ENCODE measurements around the gene ADARB2.
"Not testable (repeated sequence)": the region's sequence is repeated elsewhere in the genome, so short reads cannot be mapped to it uniquely, and the experiment has no call there.

ADARB2 gene

DNA sequence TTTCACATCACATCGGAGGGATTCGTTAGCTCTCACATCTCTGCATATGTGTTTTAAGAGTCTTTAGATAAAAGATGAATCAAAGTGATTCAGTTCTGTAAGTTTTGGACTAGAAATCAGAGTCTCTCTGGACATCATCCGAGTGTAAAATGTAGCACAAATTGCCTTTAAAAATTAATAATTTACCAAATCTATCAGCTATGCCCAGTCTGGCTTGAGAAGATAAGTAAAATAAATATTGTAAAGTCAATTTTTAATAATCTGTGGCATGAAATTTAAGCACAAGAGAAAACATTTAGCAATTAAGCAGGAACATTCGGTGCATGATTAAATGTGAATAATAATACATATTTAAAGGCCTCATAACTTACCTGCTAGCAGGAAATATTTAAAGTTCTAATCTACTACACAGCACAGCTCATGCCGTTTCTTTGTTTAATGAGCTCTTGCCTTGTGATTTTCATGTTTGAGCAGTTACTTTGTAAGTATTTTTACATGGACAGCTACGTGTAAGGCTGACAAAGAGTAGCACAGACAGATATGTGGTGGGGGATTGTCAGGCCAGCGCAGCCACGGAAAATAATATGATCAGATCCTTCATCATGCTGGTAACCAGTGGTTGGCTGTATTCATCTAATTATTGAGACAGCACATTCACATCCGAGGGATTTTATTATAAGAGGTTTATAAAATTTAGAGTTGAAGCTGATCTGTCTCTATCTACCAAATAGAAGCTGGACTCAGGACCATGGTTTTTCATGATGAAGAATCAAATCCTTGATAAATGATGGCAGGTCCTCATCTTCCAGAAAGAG lies 317.3 kb downstream of the ADARB2 start:
- FAIRE-seq = no peak
- DNase-seq (ENCODE audit: insufficient read length, low spot score) = no peak

DNA sequence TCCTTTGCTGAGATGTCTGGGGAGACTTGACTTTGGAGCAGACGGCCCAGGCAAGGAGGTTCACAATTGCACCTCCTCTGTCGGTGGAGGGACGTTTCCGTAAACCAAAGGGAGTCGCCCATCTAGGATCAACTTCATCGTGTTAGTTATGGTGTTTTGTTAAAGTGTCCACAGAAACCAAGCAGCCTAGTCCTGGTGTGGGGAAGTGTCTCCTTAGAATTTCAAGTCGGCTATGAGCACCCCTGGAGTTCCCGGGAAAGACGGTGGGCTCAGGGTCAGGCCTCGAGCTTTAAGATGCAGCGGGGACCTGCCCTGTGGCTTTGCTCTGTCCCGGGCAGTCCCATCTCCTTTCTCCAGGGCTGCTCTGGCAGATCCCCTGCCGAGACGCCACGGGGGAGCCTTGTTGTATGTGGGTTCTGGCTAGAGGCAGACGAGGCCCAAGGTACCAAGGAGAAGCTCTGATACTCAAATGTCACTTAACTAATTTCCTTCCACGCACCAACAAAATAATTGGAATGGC lies 319.2 kb downstream of the ADARB2 start:
- DNase-seq (ENCODE audit: insufficient read length, low spot score) (no peak), FAIRE-seq (no peak)

DNA sequence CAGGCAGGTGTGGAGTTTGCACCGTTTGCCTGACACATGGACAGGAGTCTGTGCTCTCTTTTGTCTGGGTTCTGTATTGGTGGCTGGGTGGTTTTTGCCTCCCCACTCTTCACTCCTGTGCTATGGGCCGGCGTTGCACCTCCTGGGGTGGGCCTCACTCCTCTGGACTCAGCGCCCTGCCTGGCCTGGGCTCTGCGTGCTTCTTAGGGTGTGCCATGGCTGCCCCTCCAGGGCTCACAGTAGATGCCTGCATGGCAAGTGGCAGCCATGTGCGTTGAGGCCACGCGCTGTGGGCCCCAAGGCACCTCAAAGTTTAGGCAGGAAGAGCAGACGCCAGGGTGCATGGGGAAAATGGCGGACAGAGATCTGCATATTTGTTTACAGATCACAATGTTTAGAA lies 319.8 kb downstream of the ADARB2 start:
- no peak for FAIRE-seq
- no peak for DNase-seq (ENCODE audit: insufficient read length, low spot score)

DNA sequence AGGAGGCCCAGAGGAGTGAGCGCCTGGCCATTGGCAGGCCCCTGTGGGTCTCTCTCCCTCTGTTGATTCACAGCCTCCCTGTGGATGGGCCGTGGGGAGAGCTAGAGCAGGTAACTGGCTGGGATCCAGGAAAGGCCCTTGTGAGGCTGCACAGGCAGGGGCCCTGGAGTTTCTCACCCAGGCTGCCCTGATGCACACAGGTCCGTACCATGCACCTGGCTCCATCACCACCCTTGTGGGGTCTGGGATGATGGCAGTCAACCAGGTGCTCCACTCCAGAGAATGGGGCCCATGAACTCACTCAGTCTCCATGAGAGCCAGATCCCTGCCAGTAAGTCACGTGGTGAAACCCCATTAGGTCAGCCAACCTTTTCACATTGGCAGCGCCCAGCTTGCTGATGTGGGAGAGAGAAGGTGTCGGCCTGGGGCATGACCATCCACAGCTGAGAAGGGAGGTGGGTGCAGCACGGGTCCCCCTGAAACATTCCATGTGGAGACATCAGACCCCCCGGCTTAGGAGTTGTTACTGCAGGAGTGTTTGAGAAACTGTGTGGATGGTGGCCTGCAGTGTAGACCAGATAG lies 320.8 kb downstream of the ADARB2 start:
- FAIRE-seq (no peak), DNase-seq (ENCODE audit: insufficient read length, low spot score) (no peak)

DNA sequence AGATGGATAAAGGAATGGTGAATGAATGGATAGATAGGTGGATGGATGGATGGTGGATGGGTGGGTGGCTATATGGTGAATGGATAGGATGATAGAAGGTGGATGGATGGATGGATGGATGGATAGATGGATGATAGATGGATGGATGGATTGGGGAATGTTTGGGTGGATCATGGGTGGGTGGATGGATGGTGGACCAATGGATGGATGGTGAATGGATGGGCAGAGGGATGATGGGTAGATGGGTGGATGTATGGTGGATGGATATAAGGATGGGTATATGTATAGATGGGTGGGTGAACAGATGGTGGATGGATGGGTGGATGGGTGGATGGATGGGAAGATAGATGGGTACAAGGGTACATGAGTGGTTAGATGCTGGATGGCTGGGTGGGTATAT lies 322.4 kb downstream of the ADARB2 start:
- DNase-seq (ENCODE audit: insufficient read length, low spot score) (no peak), FAIRE-seq (no peak)

DNA sequence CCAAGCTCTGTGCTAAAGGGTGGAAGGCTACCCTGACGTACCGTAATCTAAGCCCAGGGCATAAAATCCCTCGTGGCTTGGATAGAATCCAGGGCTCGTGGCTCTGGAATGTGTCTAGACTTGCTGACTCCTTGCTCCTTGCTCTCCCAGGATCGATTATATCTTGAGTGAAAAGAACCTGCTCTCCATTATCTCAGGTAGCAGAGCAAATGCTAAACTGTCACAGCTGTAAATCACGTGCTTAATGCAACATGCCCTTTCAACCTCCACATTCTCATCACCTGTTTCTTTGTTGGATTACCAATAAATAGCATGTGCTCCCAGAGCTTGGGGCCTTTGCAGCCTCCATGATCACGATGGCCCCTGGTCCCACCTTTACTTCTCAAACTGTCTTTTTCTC lies 323.0 kb downstream of the ADARB2 start:
- not testable (repeated sequence) for DNase-seq (ENCODE audit: insufficient read length, low spot score); FAIRE-seq

DNA sequence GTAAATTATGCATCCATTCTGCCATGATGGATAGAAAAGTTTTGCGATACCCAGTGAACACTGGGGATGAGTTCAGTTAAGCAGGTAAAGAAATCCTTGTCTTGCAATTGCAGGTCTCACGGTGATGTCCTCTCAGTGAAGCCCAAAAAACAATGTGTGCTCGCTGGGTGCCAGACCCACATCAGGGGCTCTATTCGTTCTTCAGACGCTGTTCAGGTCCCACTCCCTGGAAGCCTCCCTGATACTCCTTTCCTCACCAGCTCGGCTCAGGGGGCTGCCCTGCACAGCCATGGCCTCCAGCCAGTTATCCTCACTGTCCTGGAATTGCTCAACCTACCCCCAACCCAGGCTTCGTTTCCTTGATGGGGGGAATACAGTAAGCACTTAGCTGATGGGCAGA lies 323.5 kb downstream of the ADARB2 start:
- DNase-seq (ENCODE audit: insufficient read length, low spot score) (no peak), FAIRE-seq (no peak)

DNA sequence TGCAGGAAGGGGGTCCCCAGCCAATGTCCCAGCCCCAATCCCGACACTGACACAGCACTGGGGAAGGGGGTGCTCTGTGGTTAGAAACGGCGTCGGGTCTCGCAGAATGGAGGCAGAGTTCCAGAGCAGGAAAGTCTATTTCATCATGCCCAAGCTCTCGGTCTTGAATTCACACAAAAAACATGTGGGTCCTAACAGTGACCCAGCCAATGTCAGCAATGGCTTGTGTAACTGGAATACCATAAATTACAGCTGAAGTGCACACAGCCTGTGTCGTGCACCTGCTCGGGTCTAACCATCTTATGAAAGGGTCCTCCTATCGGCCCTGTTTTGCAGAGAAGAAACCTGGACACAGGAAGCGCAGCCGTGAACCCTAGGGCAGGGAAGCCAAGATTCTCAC lies 324.1 kb downstream of the ADARB2 start:
- DNase-seq (ENCODE audit: insufficient read length, low spot score) (no peak), FAIRE-seq (no peak)

DNA sequence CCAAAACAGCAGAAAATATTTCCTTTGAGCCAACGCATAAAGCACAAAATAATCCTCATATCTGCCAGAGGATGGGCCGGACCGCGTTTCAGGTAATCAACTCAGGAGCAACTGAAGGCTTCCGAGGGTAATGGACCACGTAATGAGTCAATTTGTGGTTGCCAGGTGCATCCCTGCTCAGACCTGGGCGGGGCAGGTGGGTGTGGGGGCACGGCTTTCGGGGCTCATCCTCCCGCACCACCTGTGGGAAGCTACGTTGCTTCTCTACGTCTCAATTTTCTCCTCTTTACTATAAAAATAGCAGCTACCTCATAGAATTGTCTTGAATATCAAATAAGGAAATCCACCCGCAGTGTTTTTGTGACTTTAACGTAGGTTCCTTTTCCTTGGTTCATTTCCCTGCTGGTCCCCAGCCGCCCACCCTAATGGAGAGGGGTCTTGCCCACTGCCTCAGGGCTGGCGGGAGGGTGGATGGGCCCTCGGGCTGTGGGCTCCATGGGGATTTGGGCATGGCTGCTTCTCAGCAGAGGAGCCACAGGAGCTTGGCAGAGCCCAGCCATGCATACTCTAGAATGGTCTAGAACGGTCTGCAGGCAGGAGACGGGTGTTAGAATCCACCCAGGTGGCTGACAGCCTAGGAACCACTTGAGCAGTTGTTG lies 324.7 kb downstream of the ADARB2 start:
- FAIRE-seq (no peak), DNase-seq (ENCODE audit: insufficient read length, low spot score) (no peak)

DNA sequence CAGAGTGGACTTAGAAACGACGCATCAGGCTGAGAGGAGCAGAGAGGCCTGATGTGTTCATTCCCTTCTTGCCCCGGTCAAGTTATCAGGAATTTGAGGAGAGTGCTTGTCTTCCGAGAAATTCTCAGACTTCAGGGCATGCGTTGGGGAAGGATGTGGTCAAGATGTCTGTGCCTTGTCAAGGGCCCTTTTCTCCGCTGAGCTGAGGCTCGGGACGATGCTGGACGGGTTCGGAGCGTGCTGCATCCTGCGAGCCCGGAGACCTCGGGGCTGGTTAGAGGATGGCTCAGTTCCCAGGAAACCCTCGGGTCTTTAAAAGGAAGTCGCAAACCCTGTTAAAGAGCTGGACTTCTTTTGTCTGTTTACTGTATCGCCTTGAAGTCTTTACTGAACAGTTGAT lies 325.4 kb downstream of the ADARB2 start:
- DNase-seq (ENCODE audit: insufficient read length, low spot score) (no peak), FAIRE-seq (no peak)

DNA sequence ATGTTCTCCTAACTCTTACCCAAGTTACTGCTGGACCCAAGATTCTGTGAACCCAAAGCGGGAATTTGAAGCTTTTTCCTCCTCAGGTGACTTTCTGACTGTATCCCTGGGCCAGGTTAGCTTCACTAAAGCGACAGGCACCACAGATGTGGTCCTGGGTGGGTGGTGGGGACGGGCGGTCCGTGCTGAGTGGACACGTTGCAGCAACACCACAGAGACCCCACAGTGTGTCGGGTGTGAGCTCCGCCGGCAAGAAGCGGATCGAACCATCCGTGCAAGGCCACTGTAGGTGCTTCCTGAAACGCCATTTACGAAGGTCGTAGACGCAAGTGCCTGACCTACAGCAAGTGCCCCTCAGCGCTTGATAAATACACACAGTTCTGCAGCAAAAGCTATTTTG lies 325.9 kb downstream of the ADARB2 start:
- no peak for FAIRE-seq
- no peak for DNase-seq (ENCODE audit: insufficient read length, low spot score)

DNA sequence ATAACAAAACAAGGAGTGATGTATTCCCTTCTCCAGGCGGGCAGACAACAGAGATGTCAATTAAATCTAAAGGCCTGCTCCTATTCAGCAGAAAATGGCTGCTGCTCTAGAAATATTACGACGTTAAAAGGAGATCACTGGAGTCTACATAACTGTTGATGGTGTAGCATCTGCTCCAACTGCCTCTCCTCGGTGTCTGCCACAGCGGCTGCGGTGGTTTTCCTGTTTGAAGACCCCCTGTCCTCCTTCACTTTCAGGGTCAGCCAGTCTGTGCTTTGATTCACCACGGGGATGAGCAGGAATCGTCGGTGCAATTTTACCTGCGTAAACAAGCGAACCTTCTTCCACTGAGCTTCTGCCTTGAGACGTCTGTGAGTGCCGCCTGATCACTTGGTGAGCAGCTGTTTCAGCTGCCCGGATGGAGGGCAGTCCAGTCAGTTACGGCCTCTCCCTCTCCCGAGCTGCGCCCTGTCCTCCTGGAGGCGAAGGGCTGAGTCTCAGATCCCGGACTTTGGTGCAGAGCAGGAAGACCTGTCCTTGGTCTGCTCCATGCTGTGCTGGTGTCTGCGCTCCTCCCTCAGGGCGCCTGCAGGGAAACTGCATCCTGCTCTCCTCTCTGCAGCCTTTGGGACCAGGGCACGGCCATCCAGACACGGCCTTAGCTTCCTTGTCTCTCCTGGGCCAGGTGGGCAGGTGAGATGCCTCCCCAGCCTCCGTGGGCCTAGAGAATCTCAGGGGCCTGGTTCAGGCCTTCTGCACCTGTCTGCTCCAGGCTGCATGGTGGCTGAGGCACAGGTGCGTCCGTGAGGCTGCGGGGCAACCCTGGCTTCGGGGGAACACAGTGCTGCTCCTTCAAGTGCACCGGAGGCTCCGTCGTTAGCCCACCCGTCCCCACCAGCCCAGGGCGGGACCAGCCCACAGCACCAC lies 326.6 kb downstream of the ADARB2 start:
- no peak for FAIRE-seq
- DNase-seq (ENCODE audit: insufficient read length, low spot score) = no peak

DNA sequence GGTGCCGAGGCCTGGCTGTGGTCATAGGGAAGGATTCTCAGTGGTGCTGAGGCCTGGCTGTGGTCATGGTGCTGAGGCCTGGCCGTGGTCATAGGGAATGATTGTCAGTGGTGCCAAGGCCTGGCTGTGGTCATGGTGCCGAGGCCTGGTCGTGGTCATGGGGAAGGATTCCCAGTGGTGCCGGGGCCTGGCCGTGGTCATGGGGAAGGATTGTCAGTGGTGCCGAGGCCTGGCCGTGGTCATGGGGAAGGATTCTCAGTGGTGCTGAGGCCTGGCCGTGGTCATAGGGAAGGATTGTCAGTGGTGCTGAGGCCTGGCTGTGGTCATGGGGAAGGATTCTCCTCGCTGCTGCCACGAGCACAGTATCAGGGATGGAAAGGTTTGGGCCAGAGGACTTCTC lies 327.3 kb downstream of the ADARB2 start:
- FAIRE-seq = no peak
- no peak for DNase-seq (ENCODE audit: insufficient read length, low spot score)

DNA sequence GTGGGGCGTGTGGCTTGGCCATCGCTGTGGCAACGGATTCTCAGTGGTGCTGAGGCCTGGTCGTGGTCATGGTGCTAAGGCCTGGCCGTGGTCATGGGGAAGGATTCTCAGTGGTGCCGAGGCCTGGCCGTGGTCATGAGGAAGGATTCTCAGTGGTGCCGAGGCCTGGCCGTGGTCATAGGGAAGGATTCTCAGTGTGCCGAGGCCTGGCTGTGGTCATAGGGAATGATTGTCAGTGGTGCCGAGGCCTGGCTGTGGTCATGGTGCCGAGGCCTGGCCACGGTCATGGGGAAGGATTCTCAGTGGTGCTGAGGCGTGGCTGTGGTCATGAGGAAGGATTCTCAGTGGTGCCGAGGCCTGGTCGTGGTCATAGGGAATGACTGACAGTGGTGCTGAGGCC lies 327.9 kb downstream of the ADARB2 start:
- DNase-seq (ENCODE audit: insufficient read length, low spot score) (no peak), FAIRE-seq (no peak)

DNA sequence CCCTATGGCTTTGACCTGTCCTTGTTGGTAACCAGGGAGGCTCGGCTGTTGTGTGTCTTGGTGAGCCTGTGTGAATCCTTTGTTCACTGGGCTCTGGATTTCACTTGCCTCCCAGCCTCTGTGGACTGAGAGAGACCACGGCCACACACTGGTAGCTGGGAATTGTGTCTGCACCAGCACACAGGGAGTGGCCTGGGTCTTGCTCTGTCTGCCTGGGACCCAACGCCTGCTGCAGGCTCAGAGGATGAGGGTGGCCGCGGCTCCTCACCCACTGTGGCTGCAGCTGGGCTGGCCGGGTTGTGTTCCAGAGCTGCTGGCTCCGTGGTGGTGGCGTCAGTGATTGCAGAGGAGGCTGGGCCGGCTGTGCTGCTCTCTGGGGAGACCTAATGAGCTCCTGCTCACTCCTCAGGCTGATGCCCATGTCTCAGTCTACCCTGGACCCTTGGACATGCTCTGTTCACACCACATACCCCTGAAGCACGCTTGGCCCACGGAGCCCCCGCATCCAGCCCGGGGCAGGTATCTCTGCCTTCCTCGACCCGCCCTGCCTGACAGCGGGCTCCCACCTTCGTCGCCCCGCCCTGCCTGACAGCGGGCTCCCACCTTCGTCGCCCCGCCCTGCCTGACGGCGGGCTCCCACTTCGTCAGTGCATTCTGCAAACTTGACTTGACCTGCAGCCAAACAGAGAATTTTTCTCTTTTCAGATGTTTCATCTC lies 328.5 kb downstream of the ADARB2 start:
- DNase-seq (ENCODE audit: insufficient read length, low spot score) (no peak), FAIRE-seq (no peak)

DNA sequence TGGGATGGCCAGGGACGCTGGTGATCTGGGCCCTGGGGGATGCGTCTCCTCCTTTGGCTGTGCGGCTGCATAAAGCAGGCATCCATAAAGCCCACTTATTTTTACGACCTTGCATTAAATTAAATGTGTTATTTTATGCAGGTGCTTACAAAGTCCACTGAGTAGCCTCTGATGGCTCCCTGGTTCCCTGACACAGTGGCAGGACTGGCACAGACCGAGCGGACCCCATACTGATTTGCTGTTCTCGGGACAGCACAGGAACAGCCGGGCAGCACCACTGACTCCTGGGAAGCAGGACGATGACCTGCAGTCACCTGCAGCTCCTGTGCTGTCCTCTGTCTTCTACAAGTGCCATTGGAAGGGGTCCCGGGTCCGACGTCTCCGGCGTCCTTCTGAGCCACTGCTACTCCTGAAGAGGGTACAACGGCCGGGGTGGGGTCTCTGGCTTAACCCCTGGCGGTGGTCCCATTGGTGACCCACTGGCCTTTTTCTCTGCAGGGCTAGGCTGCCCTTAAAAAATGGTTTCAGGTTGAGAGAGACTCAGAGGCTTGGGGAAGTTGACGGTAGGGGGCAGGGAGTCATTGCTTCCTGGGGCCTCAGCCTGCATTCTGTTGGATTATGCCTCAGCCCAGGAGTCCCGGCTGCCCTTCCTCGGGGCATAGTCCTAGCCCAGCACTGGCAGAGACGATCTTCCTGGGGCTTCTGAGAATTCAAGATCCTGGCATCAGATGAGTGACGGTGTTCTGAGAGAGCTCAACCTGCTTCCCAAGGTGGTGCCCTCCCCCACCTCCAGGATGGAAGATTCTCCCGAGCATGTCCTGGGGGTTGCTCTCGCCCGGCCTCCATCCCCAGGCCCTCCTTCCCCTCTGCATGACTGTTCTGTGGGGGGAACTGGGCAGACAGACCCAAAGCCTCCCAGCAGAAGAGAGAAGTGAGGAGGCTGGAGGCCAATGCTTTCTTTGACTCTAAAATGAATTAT lies 330.1 kb downstream of the ADARB2 start:
- DNase-seq (ENCODE audit: insufficient read length, low spot score) = no peak
- no peak for FAIRE-seq

DNA sequence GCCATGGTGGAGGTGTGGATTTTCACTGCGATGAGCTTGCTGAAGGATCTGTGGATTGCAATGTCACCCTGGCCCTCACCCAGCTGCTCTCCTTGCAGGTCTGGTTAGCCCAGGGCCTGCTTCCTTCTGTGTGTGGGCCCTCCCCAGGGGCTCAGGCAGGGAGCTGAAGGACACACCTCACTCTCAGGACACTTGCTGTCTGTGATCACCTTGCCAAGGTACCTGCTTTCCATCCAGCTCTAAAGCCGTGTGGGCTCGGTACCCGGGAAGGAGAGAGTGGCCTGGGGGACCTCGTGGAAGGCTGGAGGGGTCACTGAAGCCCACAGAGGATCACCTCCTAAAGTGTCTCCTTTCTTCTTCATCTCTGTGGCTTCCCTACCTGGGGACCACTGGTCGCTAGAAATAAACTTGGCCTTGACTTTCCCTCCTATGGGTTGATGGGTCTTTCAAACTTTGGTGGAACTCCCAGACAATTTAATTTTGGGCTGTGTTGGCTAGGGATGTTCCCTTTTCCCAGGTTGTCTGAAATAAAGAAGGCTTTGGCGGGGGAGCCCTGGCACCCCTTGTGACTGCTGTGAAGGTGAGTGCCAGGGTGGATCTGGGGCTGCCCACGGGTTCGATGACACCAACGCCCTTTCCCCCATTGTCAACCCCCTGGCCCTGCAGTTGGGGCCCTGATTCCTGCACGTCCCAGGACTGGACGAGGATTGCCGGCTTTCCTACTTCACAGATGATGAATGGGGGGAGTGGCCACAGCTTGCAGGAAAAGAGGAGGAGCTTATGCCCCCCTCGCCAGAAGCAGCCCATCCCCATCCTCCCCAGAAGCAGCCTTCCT lies 331.0 kb downstream of the ADARB2 start:
- DNase-seq (ENCODE audit: insufficient read length, low spot score) = no peak
- FAIRE-seq = no peak
